K562 (cell line): ENCODE results near the gene SYNE2.

Source experiments
- CBX5 ChIP-seq: IDR thresholded peaks from 2 replicates; pipeline ENCODE4 v1.6.1; 2014; ENCODE audit warnings: low read depth, borderline replicate concordance
- EP300 ChIP-seq: IDR thresholded peaks from 2 replicates; pipeline ENCODE4 v1.6.1; 2012; ENCODE audit warnings: low read length, improper control_type of control experiment
- EZH2 ChIP-seq: IDR thresholded peaks from 2 replicates; pipeline ENCODE4 v1.6.1; 2012; ENCODE audit warnings: low read depth, mild to moderate bottlenecking, inconsistent platforms, low read length, borderline replicate concordance
- FOXA1 ChIP-seq: fragments of 450-650 bp; IDR thresholded peaks from 2 replicates; pipeline ENCODE4 v1.6.1; 2016; ENCODE audit warnings: mild to moderate bottlenecking, borderline replicate concordance
- KDM2B ChIP-seq: fragments of 250-450 bp; sonication (Bioruptor Pico); IDR thresholded peaks from 2 replicates; pipeline ENCODE4 v1.8.0; 2021; ENCODE audit warnings: mild to moderate bottlenecking, moderate library complexity
- MAFK ChIP-seq: IDR thresholded peaks from 2 replicates; pipeline ENCODE4 v1.6.1; 2011; ENCODE audit warnings: low read length, improper control_type of control experiment
- ZBTB11 ChIP-seq, 3 experiments: fragments of 200-800 bp in 1 of 3; fragments of 250-450 bp in 1 of 3; fragments of 450-650 bp in 1 of 3; sonication (Bioruptor Pico) in 1 of 3; sonication (Bioruptor generic) in 1 of 3; formaldehyde crosslinking in 1 of 3; IDR thresholded peaks; 2 replicates each; pipeline versions ENCODE4 v1.6.1 to v1.8.0; 2016 to 2022; ENCODE audit warnings: mild to moderate bottlenecking in 2 of 3, missing genetic modification characterization in 2 of 3, missing compliant biosample characterization in 1 of 3, moderate library complexity in 1 of 3
- ZNF140 ChIP-seq: fragments of 250-450 bp; sonication (Bioruptor Pico); IDR thresholded peaks from 2 replicates; pipeline ENCODE4 v1.8.0; 2021; ENCODE audit warnings: moderate library complexity, mild to moderate bottlenecking, inconsistent platforms
- ZNF184 ChIP-seq: sonication (generic); formaldehyde crosslinking; IDR thresholded peaks from 2 replicates; pipeline ENCODE4 v1.5.0; 2020; ENCODE audit warnings: missing genetic modification reagents
- TF ChIP-seq, protein P1 (sequence below): IDR thresholded peaks from 2 replicates; pipeline ENCODE4 v1.6.1; 2011; ENCODE audit not compliant: insufficient read length; ENCODE audit errors: extremely low read depth

DNA sequence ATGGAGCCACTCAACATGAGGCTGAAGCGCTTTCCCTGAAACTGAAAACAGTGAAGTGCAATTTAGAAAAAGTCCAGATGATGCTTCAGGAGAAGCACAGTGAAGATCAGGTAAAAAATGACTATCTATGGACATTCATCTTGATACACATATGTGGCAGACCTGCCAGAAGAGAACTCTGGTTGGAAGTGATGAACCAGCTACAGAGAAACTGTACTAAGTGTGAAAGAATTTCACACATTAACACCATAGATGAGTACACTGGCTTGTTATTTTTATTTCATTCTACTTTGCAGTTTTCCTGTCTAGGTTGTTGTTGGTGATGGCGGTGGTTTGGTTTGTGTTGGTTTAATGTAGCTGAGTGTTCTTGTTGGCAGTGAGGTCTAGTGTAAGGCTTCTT lies 266.7 kb downstream of the SYNE2 start:
- TF ChIP-seq MAFK, result no peak
- no peak for TF ChIP-seq EP300
- no peak for TF ChIP-seq FOXA1
- TF ChIP-seq, protein P1, sequence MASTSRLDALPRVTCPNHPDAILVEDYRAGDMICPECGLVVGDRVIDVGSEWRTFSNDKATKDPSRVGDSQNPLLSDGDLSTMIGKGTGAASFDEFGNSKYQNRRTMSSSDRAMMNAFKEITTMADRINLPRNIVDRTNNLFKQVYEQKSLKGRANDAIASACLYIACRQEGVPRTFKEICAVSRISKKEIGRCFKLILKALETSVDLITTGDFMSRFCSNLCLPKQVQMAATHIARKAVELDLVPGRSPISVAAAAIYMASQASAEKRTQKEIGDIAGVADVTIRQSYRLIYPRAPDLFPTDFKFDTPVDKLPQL, result no peak
- TF ChIP-seq ZBTB11 (CRISPR knock-in tag; IDR thresholded peaks at IDR 0.05), result no peak
- no peak for TF ChIP-seq ZNF140 (CRISPR knock-in tag)
- no peak for TF ChIP-seq KDM2B
- TF ChIP-seq EZH2, result no peak
- no peak for TF ChIP-seq ZNF184 (CRISPR knock-in tag)
- TF ChIP-seq CBX5, result no peak
